HS-5 (cell line): Measurements from ENCODE around the gene SLC25A13.

ENCODE experiments used
- DNase-seq: peaks from one replicate; pipeline ENCODE4 v3.0.0-alpha.2; 2012; ENCODE audit warnings: low read depth

SLC25A13 gene

GRCh38 chr7:96152706-96153105, 169.2 kb downstream of the SLC25A13 start:
- DNase-seq = no peak

GRCh38 chr7:96151889-96152288, 170.0 kb downstream of the SLC25A13 start:
- no peak for DNase-seq

GRCh38 chr7:96144260-96144526, 177.7 kb downstream of the SLC25A13 start:
- DNase-seq = no peak

- DNase-seq = no peak
Observed at GRCh38 chr7:96143495-96144259, 178.2 kb downstream of the SLC25A13 start.

- no peak for DNase-seq
Observed at GRCh38 chr7:96136600-96137239, 185.2 kb downstream of the SLC25A13 start.

GRCh38 chr7:96135241-96135640, 186.7 kb downstream of the SLC25A13 start:
- no peak for DNase-seq

- no peak for DNase-seq
Observed at GRCh38 chr7:96131525-96131924, 190.4 kb downstream of the SLC25A13 start.

GRCh38 chr7:96127746-96128145, 194.2 kb downstream of the SLC25A13 start:
- DNase-seq = no peak

GRCh38 chr7:96126382-96126781, 195.5 kb downstream of the SLC25A13 start:
- no peak for DNase-seq

- DNase-seq = no peak
Observed at GRCh38 chr7:96122746-96123145, 199.2 kb downstream of the SLC25A13 start.

GRCh38 chr7:96121752-96122151, 200.1 kb downstream of the SLC25A13 start:
- no peak for DNase-seq

GRCh38 chr7:96120445-96121225, 201.3 kb downstream of the SLC25A13 start:
- DNase-seq = no peak

- DNase-seq = no peak
Observed at GRCh38 chr7:96118449-96119001, 203.4 kb downstream of the SLC25A13 start.

GRCh38 chr7:96116173-96116572, 205.7 kb downstream of the SLC25A13 start:
- DNase-seq = no peak

GRCh38 chr7:96114190-96114589, 207.7 kb downstream of the SLC25A13 start:
- no peak for DNase-seq

GRCh38 chr7:96111405-96111804, 210.5 kb downstream of the SLC25A13 start:
- DNase-seq = no peak

GRCh38 chr7:96104984-96105383, 216.9 kb downstream of the SLC25A13 start:
- no peak for DNase-seq

- DNase-seq = no peak
Observed at GRCh38 chr7:96102096-96102811, 219.6 kb downstream of the SLC25A13 start.

GRCh38 chr7:96100737-96101136, 221.2 kb downstream of the SLC25A13 start:
- no peak for DNase-seq

GRCh38 chr7:96097835-96098234, 224.1 kb downstream of the SLC25A13 start:
- no peak for DNase-seq

- peak; percentile 67 for DNase-seq
Observed at GRCh38 chr7:96093435-96093834, 228.5 kb downstream of the SLC25A13 start.

- no peak for DNase-seq
Observed at GRCh38 chr7:96090756-96091155, 231.1 kb downstream of the SLC25A13 start.
